ENCODE data around the gene USP35.

GRCh38 chr11:78187366-78188285, 1.1 kb upstream of the USP35 start:
- no peak for TF ChIP-seq CTCF (IDR thresholded peaks at IDR 0.05)
- no peak for TF ChIP-seq EP300 (IDR thresholded peaks at IDR 0.05)
- TF ChIP-seq POLR2AphosphoS5 (IDR thresholded peaks at IDR 0.05): no peak
- no peak for TF ChIP-seq POLR2A (IDR thresholded peaks at IDR 0.05)

Data from upper lobe of left lung (tissue), 4 donors.